GM19351 (cell line): Measurements from ENCODE around the gene ASRGL1.
"Not testable (repeated sequence)": the region's sequence is repeated elsewhere in the genome, so short reads cannot be mapped to it uniquely, and the experiment has no call there.

Experiments used
- ATAC-seq: cut with Tn5 transposase; IDR thresholded peaks from one replicate; pipeline ENCODE4 v1.9.1; 2021; ENCODE audit warnings: mild to moderate bottlenecking, moderate library complexity; ENCODE audit not compliant: unreplicated experiment

Gene ASRGL1

GRCh38 chr11:62352355-62353336, 15.4 kb downstream of the ASRGL1 start:
- ATAC-seq, result no peak

GRCh38 chr11:62353841-62354240, 16.6 kb downstream of the ASRGL1 start:
- no peak for ATAC-seq

GRCh38 chr11:62358273-62358672, 21.0 kb downstream of the ASRGL1 start:
- no peak for ATAC-seq

GRCh38 chr11:62359475-62359874, 22.2 kb downstream of the ASRGL1 start:
- no peak for ATAC-seq

GRCh38 chr11:62360685-62361084, 23.4 kb downstream of the ASRGL1 start:
- ATAC-seq, result no peak

GRCh38 chr11:62368861-62369477, 31.7 kb downstream of the ASRGL1 start:
- ATAC-seq, result not testable (repeated sequence)

- no peak for ATAC-seq
Observed at GRCh38 chr11:62370743-62371440, 33.6 kb downstream of the ASRGL1 start.

GRCh38 chr11:62372871-62373270, 35.6 kb downstream of the ASRGL1 start:
- no peak for ATAC-seq

GRCh38 chr11:62373464-62374119, 36.3 kb downstream of the ASRGL1 start:
- no peak for ATAC-seq

- ATAC-seq, result no peak
Observed at GRCh38 chr11:62374801-62375200, 37.6 kb downstream of the ASRGL1 start.

GRCh38 chr11:62378459-62379063, 41.3 kb downstream of the ASRGL1 start:
- ATAC-seq, result not testable (repeated sequence)

GRCh38 chr11:62379586-62379985, 42.3 kb downstream of the ASRGL1 start:
- not testable (repeated sequence) for ATAC-seq

- ATAC-seq, result not testable (repeated sequence)
Observed at GRCh38 chr11:62380821-62381245, 43.6 kb downstream of the ASRGL1 start.

- no peak for ATAC-seq
Observed at GRCh38 chr11:62383822-62384221, 46.6 kb downstream of the ASRGL1 start.

GRCh38 chr11:62386083-62386482, 48.8 kb downstream of the ASRGL1 start:
- not testable (repeated sequence) for ATAC-seq

GRCh38 chr11:62387381-62387780, 50.1 kb downstream of the ASRGL1 start:
- no peak for ATAC-seq

GRCh38 chr11:62388999-62389398, 51.8 kb downstream of the ASRGL1 start:
- ATAC-seq, result no peak

- no peak for ATAC-seq
Observed at GRCh38 chr11:62390237-62390636, 53.0 kb downstream of the ASRGL1 start.

- ATAC-seq, result no peak
Observed at GRCh38 chr11:62390722-62391121, 53.5 kb downstream of the ASRGL1 start.

- ATAC-seq, result no peak
Observed at GRCh38 chr11:62391642-62392425, 54.6 kb downstream of the ASRGL1 start.
